Measurements from ENCODE around the gene FGR. TPM values are rescaled to one million over a fixed set of nuclear protein-coding genes. Genes with fewer than 3 reads are reported as not detected.

The FGR gene
- total RNA-seq, 1 experiment from 2014 or later = not detected

DNA sequence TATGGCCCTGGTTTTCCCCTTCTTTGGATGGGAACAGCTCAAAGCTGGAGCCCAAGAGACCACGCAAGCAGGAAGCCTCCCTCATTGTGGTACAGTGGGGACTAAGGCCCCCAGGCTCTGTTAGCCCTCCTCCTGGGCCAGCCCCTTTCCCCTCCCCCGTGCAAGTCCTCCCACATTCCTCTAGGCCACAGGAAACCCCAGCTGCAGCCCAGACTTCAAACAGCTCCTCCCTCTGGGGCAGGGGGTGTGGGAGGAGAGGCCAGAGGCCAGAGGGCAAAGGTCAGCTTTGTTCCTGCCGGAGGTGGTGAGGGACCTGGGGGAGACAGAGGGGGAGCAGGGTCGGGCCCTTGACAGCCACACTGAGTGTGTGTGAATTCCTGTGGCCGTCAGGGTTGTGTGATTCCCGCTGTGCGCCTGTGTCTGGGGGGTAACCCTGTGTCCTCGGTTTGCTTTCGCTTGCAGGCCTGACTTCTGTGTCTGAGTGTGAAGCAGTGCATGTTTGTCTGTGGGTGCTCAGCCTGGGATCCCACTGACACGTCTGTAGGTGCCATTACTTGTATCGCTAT is 27.7 kb downstream of the FGR start:
- in situ Hi-C loops (cut with HindIII; ENCODE audit: low pct_unique_long_range_greater_than_20kb, low sequenced_read_pairs) = no loop called here

DNA sequence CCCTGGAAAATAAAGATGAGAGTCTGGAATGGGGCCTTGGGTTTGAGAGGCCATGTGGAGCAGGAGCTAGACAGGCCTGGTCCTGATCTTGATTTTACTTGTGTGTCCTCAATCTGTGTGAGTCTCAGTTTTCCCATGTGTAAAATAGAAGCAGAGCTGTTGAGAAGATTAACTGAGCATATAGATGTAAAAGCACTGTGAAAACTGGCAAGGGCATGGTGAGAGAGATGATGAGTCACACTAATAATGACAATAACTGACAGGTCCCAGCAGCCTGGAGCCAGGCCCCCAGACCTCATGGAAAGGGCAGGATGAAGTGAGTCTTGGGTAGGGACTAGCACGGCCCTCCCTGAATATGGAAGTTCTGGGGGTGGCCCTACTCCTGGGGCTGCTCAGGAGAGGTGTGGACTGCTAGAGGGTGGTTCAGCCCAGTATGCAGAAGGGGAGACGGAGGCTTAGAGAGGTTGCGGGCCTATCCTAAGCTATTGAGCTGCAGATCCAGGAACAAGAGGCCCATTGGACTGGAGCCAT is 28.2 kb downstream of the FGR start:
- no peak for DNase-seq (ENCODE audit: low read depth, low spot score)
- in situ Hi-C loops (cut with HindIII; ENCODE audit: low pct_unique_long_range_greater_than_20kb, low sequenced_read_pairs) = no loop called here

More for the DNA sequence above, 27.7 kb downstream of the FGR start:
- DNase-seq (ENCODE audit: low read depth, low spot score) = no peak

DNA sequence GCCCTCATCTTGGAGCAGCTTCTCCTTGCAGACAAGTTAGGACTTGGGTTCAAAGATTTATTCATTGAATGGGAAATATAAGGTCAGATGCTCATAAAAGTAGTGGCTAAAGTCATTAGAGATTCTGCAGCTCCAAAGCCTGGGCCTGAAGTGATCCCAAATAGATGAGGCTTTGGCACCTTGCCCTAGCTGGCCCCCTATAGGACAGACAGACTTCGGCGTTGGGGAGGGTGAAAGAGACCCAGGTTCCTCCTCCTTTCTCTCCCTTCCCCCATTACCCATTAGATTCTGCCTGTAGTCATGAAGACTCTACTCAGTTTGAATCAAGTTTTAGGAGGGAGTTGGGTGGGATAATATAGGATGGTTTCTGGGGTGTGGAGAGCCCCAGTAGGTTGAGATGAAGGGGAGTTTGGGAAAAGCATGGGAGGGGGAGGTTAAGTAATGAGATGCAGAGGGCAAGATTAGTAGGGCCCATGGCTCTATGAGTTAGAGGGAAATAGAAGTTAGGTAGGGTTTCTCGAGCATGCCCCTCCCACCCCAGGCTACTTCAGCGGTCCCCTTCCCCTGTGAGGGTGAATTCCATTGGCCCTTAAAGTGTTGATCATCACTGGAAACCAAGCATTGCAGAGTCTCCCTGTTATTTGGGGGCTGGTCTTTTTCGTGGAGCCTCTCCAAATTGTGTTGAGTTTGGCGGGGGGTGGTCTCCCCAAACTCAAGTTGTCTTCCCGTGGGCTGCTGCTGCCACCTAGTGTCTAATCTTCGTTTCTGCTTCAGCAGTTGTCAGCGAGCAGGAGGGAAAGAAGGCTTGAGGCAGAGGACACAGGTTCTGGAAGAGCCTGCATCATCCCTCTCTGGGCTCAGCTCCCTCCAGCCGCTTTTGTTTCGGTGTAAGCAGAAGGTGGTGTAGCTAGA is 28.9 kb downstream of the FGR start:
- in situ Hi-C loops (cut with HindIII; ENCODE audit: low pct_unique_long_range_greater_than_20kb, low sequenced_read_pairs) = no loop called here
- peak; percentile 67 for DNase-seq (ENCODE audit: low read depth, low spot score)

DNA sequence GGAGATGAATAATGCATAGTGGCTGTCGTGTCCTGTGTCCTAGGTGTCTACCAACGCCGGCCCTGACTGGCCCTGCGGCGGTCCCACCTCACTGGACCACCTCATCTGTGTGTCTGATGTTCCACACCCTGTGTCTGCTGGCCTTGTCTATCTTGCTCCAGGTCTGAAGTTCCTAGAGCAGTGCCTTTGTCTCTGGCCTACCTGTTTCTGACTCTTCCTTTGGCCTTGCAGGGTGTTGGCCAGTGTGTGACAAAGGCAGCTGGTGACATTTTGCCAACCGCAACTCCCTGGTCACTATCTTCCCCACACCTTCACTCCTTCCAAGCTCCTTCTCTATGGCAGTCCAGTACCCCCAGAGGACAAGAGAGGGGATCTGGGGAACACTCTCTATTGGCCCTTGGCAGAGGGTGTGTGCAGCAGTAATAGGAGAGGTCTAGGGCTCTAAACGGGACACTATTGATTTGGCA is 29.7 kb downstream of the FGR start:
- in situ Hi-C loops (cut with HindIII; ENCODE audit: low pct_unique_long_range_greater_than_20kb, low sequenced_read_pairs) = no loop called here
- no peak for DNase-seq (ENCODE audit: low read depth, low spot score)

DNA sequence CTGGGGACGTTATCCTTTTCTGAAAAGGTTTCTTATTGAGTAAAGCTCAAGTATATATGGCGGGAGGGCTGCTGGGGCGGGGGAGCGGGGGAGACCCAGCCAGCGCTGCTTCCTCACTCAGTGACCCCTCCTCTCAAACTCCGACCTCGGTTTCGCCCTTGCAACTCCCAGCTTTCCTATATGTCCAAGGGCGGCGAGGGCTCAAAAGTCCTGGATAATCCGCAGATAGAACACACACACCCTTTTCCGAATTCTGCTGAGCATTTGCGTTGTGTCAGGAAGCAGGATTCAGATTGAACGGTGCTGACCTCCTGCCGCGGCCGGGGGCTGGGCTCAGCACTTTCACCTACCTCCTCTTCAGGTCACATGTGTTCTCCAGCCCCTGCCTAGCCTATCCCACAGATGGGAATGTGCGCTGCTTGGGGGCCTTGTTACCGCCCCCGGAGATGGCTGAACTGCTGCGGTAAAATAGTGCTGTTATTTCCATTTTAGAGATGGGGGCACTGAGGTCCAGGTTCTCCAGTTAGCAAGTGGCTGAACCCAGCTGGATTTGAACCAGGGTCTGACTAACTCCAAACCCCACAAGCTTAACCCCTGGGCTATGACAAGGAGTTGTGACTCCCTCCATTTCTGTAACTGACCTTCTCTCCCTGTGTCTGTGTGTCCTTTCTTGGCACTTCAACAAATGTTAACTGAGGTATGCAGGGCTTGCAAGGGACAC is 30.2 kb downstream of the FGR start:
- in situ Hi-C loops (cut with HindIII; ENCODE audit: low pct_unique_long_range_greater_than_20kb, low sequenced_read_pairs) = no loop called here

DNA sequence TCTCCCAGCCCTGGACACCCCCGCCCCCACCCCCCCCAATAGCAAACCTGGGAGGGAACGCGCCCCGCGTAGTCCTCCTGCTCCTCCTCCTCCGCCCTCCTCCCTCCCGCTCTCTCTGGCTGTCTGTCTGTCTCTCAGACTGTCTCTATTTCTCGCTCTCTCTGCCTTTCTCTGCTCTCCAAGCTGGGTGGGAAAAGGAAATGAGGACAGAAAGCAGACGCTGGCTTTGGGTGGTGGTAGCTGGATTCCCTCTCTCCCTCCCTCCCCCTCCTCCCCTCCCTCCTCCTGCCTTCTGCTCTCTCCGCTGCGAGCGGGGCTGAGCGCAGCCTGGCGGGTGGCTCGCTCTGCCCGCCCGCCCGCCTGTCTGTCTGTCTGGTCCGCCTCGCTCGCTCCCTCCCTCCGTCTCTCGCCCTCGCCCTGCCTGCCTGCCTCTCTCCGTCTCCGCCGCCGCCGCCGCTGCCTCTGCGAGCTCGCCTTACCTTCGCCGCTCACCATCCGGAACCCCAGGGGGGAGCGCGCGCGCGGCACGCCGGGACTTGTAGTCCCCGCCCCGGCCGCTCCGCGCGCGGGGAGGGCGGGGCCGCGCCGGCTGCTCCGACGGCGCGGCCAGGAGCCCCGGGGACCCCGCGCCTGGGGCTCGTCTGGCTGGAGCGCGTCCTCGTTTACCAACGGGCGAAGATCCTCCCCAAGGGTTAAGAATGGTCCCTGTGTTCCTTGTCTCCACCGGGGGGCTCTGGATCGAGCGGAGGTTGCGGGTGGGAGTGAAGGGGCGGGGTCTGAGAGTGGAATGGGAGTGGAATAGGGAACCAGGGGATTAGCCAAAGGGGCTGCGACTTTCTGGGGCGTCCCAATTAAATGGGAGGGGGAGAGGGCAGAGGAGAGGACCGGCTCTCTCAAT is 31.1 kb downstream of the FGR start, which contains the start of gene AHDC1:
TSS of gene AHDC1 (minus strand) at position 464 of the 898 bp plus-strand sequence. CDS start 52,029 bp downstream, outside the sequence.
- peak; percentile 79 for DNase-seq (ENCODE audit: low read depth, low spot score)
- in situ Hi-C loops (cut with HindIII; ENCODE audit: low pct_unique_long_range_greater_than_20kb, low sequenced_read_pairs) = no loop called here

More for the DNA sequence above, 30.2 kb downstream of the FGR start:
- DNase-seq (ENCODE audit: low read depth, low spot score) = no peak

DNA sequence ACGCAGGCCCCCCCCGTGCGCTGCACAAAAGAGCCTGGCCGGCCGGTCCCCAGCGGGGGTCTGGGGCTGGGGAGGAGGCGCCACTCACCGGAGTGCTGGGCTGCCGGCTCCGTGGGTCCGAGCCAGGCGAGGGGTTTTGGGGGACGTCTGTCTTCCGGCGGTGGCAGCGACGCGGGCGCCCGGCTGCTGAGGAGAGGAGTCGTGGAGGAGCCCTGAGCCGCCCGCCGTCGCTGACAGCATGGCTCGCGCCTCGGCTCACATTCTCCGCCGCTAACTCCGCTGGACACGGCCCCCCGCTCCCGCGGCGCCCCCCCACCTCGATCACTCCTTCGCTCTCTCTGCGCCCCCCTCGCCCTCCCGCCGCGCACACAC is 31.7 kb downstream of the FGR start:
- in situ Hi-C loops (cut with HindIII; ENCODE audit: low pct_unique_long_range_greater_than_20kb, low sequenced_read_pairs) = no loop called here
- no peak for DNase-seq (ENCODE audit: low read depth, low spot score)

DNA sequence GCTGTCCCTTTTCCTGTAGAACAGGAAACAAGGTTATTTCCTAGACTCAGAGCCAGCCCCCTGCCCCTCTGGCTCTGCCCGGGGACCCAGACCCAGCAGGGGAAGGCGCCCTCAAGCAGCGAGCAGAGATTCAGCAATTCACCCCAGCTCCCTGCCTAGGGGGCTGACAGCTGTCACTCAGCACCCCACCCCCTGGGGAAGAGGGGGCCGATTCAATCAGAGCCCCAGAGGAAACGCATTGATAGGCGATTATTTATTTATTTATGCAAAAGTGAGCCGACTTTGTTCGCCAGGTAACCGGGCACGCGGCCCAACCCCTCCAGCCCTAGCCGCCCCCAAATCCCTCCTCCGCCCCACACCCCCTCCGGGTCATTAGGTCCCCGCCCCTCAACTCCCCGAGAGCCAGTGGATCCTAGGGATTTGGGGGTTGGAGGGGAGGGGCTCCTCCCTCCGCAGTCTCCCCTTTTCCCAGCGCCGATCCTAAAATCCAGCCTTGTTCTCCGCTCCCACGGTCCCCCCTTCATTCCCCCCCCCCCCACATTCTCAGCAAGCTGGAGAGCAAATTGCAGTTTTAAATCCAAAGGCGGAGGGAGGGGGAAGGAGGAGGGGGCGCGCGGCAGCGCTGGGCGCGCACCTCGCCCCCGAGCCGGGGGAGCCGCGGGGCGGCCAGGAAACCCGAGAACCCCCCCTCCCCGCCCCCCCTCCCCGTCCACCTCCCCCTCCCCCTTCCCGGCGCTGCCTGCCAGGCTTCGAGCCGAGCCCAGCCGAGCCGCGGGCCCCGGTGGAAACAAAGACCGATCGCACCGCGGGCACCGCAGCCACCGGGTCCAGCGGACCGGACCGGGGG is 32.3 kb downstream of the FGR start:
- DNase-seq (ENCODE audit: low read depth, low spot score) = no peak
- in situ Hi-C loops (cut with HindIII; ENCODE audit: low pct_unique_long_range_greater_than_20kb, low sequenced_read_pairs) = no loop called here

DNA sequence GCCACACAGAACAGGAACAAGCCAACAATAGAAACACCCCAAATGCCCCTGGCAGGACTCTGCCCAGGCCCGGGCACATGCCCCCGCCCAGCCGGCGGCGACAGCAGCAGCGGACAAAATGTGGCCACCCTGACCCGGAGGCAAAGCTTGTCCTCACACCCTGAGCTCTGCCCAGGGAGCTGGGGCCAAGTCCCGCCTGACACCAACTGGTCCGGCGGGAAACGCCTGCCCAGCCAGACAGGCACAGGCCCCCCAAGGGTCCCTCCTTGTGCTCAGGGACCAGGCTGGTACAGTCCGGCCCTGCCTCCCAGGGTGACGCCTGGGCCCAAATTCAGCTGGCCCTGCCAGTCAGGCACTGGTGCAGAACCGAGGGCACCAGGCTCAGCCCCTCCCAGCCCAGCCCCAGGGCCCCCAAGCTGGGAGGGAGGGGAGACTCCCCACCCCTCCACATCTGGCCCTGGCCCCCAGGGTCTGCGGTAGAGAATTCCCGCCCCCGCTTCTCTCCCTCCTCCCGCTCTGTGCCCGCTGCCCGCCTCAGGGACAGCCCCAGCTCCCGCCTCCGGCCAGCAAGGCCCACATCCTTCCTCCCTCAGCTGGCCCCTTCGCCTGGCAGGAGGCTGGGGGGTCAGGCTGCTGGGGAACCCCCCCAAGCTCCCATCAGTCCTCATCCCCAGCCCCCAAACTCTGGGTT is 33.1 kb downstream of the FGR start:
- in situ Hi-C loops (cut with HindIII; ENCODE audit: low pct_unique_long_range_greater_than_20kb, low sequenced_read_pairs) = no loop called here

DNA sequence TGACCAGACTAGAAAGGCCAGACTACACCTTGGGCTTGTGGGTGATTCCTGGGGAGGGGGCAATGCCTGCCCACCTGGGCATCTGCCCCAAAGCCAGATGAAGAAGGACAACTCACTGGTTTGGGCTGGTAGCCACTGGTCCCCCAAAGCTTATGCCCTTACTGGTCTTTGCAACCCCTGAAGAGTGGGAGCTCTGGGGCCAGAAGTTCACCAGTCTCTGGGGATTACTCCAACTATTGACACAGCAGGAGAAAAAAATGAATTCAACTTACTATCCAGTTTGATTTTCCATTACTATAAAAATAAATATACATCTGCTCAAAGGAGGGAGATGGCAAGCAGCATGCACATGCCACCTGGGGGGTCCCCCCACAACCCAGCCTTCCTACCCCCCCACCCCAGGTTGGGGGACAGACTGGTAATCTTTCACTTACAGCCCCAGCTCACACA is 33.6 kb downstream of the FGR start:
- in situ Hi-C loops (cut with HindIII; ENCODE audit: low pct_unique_long_range_greater_than_20kb, low sequenced_read_pairs) = no loop called here
- DNase-seq (ENCODE audit: low read depth, low spot score) = no peak

More for the DNA sequence above, 33.1 kb downstream of the FGR start:
- DNase-seq (ENCODE audit: low read depth, low spot score) = no peak

DNA sequence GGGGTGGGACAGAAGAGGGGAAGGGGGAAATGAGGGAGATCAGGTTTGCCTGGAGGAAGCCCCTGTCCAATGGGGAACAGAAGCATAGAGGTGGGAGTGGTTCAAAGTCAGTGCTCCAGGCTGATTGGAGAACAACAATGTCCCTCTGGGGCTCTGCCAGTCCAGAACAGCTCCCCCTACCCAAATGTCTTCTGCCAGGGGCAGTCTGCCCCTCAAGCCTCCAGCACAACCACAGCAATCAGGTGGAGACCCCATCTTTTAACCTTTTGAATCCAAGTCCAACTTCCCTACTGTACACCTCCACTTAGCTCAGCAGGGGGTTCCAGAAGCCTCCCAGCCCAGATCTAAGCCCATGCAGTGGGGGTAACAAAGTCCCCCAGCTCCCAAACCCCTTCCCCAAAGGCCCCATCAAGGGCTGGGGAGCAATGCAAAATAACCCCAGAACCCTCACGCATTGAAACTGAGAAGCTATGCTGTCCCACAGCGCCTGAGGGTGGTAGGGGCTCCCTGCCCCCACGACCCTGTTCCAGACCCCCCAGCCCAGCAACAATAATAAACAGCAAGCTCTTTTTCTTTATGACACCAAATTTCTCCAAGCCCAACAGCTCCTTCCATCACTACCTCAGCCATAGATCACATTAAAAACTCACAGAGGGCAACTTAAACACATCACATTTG is 34.3 kb downstream of the FGR start:
- DNase-seq (ENCODE audit: low read depth, low spot score) = peak; percentile 26

DNA sequence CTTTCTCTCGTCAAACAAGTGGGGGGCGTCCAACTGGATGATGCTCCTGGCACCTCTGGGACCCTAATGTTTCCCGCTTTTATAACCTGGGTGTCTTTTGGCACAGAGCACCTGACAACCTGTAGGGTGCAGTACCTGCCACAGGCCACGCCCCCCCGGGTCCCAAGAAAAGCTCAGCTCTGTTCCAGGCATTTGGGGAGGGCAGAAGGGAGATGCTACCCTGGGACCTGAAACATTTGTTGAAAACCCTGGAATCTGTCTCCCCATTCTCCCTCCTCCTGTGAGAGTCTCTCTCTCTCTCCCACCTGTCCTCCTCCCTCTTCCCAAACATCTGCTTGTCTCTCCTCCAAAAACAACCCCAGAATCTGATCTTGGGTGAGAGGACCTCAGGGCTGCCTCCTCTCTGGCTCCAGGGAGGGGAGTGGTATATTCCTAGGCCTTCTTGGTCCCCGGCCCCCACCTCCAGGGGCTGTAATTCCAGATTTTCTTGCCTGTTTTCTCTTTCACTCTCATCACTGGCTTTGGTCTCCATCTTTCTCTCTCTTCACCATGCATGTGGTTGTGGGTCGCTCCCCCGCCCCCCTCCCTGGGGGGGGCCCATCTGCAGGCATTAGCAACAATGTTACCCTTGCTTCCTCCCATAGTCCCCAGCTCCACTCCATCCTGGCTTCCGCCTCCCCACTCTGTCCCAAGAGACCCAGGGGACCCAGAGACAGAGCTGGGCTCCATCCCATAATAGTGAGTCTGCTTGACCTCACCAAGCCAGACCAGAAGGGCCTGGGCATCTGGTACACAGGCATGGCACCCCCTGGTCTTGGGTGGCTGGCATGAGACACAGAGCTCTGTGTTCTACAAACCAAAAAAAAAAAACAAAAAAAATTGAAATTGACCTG is 35.1 kb downstream of the FGR start:
- DNase-seq (ENCODE audit: low read depth, low spot score) = no peak
- in situ Hi-C loops (cut with HindIII; ENCODE audit: low pct_unique_long_range_greater_than_20kb, low sequenced_read_pairs) = no loop called here

More for the DNA sequence above, 34.3 kb downstream of the FGR start:
- in situ Hi-C loops (cut with HindIII; ENCODE audit: low pct_unique_long_range_greater_than_20kb, low sequenced_read_pairs) = no loop called here

DNA sequence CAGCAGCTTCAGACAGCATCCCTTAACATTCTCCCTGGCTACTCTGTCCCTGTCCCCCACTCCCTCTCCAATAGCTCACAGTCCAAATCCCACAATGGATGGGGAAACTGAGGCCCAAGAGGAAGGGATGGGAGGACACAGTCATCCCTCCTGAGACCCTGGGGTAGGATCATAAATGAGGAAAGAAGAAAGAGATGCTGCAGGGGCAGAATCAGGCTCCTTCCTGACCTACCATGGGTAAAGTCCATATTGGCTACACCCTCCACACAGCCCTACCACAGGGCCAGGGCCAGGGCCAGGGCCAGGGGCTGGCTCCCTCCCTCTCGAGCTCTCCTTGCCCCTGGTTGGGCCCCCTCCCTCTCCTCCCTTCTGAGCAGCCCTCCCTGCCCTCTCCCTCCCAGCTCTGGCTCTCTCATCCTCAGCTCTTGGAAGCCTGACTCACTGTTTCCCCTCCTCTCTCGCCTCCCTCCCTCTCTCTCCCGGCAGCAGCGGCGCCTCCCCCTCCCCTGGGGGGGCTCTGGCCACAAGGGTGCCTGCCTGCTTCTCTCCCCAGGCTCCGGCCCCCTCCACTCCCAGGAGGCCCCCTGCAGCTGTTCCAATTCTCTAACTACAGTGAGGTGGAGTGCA is 36.0 kb downstream of the FGR start:
- in situ Hi-C loops (cut with HindIII; ENCODE audit: low pct_unique_long_range_greater_than_20kb, low sequenced_read_pairs) = no loop called here
- no peak for DNase-seq (ENCODE audit: low read depth, low spot score)

DNA sequence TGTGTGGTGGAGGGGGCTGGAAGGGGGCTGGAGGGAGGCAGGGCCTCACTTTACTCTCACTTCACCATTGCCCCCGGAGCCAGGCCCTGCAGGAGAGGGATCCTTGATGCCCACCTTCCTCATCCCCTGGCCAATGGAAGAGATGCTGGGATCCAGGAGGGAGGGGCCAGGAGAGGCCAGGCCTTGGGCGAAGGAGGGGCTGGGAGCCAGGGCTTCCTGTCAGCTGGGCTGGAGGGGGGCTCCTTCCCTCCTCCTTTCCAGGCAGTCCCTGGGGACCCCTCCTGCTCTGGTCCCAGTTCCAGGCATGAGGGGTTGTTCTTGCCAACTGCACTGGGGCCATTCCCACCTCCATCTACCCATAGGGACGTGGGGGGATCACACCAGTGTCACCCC is 36.7 kb downstream of the FGR start:
- DNase-seq (ENCODE audit: low read depth, low spot score) = no peak
- in situ Hi-C loops (cut with HindIII; ENCODE audit: low pct_unique_long_range_greater_than_20kb, low sequenced_read_pairs) = no loop called here

Measured in SK-MEL-5 (cell line).